ENCODE data around the gene PLCD4. TPM values are rescaled to one million over a fixed set of nuclear protein-coding genes. Genes with fewer than 3 reads are reported as not detected.

Gene PLCD4
- polyA plus RNA-seq, 1 donor from 2014 or later: 4.9 TPM

GRCh38 chr2:218558986-218559385 is 48.7 kb upstream of the PLCD4 start:
- Histone ChIP-seq H3K9ac (ENCODE audit: low read length) (no peak overlapping the region), H3K27me3 (ENCODE audit: insufficient read depth, low read depth, low read length) (no peaks in the 10 kb centered on the region), H3K4me2 (ENCODE audit: low read length) (no peak overlapping the region), H3K36me3 (ENCODE audit: insufficient read depth, low read length) (no peaks in the 10 kb centered on the region), H3K9me3 (ENCODE audit: low read length) (no peaks in the 10 kb centered on the region), H3F3A (ENCODE audit: insufficient read depth, low read length, poor library complexity, severe bottlenecking) (no peaks in the 10 kb centered on the region), H4K20me1 (ENCODE audit: insufficient read depth) (no peaks in the 10 kb centered on the region), H3K79me2 (replicated peaks; ENCODE audit: insufficient read depth, low read length) (peaks cover 5% of the 10 kb centered on the region), H3K4me3 (ENCODE audit: low read length) (no peak overlapping the region), H2AFZ (ENCODE audit: low read depth, low read length) (no peak overlapping the region), H3K9me2 (ENCODE audit: insufficient read depth, low read length) (no peaks in the 10 kb centered on the region), H3K27ac (ENCODE audit: low read length) (no peak overlapping the region)
- TF ChIP-seq EP300 (conservative IDR thresholded peaks at IDR 0.05; ENCODE audit: poor library complexity, severe bottlenecking) (no peak), MXI1 (conservative IDR thresholded peaks at IDR 0.05; ENCODE audit: poor library complexity, severe bottlenecking) (no peak), REST (IDR thresholded peaks at IDR 0.05; ENCODE audit: borderline replicate concordance) (no peak), RAD21 (conservative IDR thresholded peaks at IDR 0.05) (no peak), TAF1 (IDR thresholded peaks at IDR 0.05; ENCODE audit: low read depth) (no peak), POLR2AphosphoS5 (IDR thresholded peaks at IDR 0.05) (no peak), SMC3 (conservative IDR thresholded peaks at IDR 0.05; ENCODE audit: poor library complexity) (no peak), CTCF (IDR thresholded peaks at IDR 0.05; ENCODE audit: poor library complexity, severe bottlenecking) (no peak), EZH2 (IDR thresholded peaks at IDR 0.05; ENCODE audit: borderline replicate concordance, insufficient read depth, low read length, poor library complexity, severe bottlenecking) (no peak)

- Histone ChIP-seq H3K4me2 (ENCODE audit: low read length) (no peak overlapping the region), H3K9ac (ENCODE audit: low read length) (no peak overlapping the region), H3K36me3 (ENCODE audit: insufficient read depth, low read length) (no peaks in the 10 kb centered on the region), H3K9me2 (ENCODE audit: insufficient read depth, low read length) (no peaks in the 10 kb centered on the region), H4K20me1 (ENCODE audit: insufficient read depth) (no peaks in the 10 kb centered on the region), H3K79me2 (replicated peaks; ENCODE audit: insufficient read depth, low read length) (peaks cover 46% of the 10 kb centered on the region), H3K4me3 (ENCODE audit: low read length) (no peak overlapping the region), H3K27me3 (ENCODE audit: insufficient read depth, low read depth, low read length) (no peaks in the 10 kb centered on the region), H3K27ac (ENCODE audit: low read length) (no peak overlapping the region), H3F3A (ENCODE audit: insufficient read depth, low read length, poor library complexity, severe bottlenecking) (no peaks in the 10 kb centered on the region), H2AFZ (ENCODE audit: low read depth, low read length) (no peak overlapping the region), H3K9me3 (ENCODE audit: low read length) (no peaks in the 10 kb centered on the region)
- TF ChIP-seq EZH2 (IDR thresholded peaks at IDR 0.05; ENCODE audit: borderline replicate concordance, insufficient read depth, low read length, poor library complexity, severe bottlenecking): no peak
- TF ChIP-seq POLR2AphosphoS5 (IDR thresholded peaks at IDR 0.05): no peak
- no peak for TF ChIP-seq RAD21 (conservative IDR thresholded peaks at IDR 0.05)
- no peak for TF ChIP-seq SMC3 (conservative IDR thresholded peaks at IDR 0.05; ENCODE audit: poor library complexity)
- TF ChIP-seq MXI1 (conservative IDR thresholded peaks at IDR 0.05; ENCODE audit: poor library complexity, severe bottlenecking): no peak
- no peak for TF ChIP-seq EP300 (conservative IDR thresholded peaks at IDR 0.05; ENCODE audit: poor library complexity, severe bottlenecking)
- TF ChIP-seq REST (IDR thresholded peaks at IDR 0.05; ENCODE audit: borderline replicate concordance): no peak
- TF ChIP-seq TAF1 (IDR thresholded peaks at IDR 0.05; ENCODE audit: low read depth): no peak
- no peak for TF ChIP-seq CTCF (IDR thresholded peaks at IDR 0.05; ENCODE audit: poor library complexity, severe bottlenecking)
These were observed 43.6 kb upstream of the PLCD4 start for GRCh38 chr2:218564056-218564455.

Measured in neural cell (in vitro differentiated cells).